ENCODE data around the gene GBP3. TPM values are rescaled to one million over a fixed set of nuclear protein-coding genes. Genes with fewer than 3 reads are reported as not detected.
"Not testable (repeated sequence)": the region's sequence is repeated elsewhere in the genome, so short reads cannot be mapped to it uniquely, and the experiment has no call there.

GBP3 gene
- total and polyA plus RNA-seq, 5 experiments from 2014 or later: 7.7 to 39.4 (median 10.4) TPM

DNA sequence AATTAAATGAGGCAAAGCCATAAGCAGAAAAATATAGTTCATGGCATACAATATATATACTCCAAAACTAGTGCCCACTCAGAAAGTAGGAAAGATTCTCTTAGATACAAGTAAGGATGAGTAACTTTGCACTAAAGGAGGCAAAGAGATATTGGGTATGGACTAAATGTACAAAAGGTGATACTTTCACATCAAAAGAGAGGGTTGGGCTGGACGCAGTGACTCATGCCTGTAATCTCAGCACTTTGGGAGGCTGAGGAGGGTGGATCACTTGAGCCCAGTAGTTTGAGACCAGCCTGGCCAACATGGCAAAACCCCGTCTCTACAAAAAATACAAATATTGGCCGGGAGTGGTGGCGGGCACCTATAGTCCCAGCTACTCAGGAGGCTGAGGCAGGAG, 37.0 kb downstream of the GBP3 start:
- no peaks in the 10 kb centered on the region for H3K9me3 Mint-ChIP-seq
- POLR2A ChIA-PET: no interaction called here
- H3K36me3 Mint-ChIP-seq: peaks cover 0 to 56% (median 13%) of the 10 kb centered on the region in 3 donors
- no peak overlapping the region for H3K4me3 Mint-ChIP-seq
- peak overlapping the region; percentile 14 to 96 (median 70) for H3K27ac Mint-ChIP-seq
- no peak for DNase-seq
- no peaks in the 10 kb centered on the region for H3K27me3 Mint-ChIP-seq
- peak in 1 of 2 donors; percentile 14 for ATAC-seq
- H3K4me1 Mint-ChIP-seq: peaks cover 26 to 79% (median 67%) of the 10 kb centered on the region in 4 donors

DNA sequence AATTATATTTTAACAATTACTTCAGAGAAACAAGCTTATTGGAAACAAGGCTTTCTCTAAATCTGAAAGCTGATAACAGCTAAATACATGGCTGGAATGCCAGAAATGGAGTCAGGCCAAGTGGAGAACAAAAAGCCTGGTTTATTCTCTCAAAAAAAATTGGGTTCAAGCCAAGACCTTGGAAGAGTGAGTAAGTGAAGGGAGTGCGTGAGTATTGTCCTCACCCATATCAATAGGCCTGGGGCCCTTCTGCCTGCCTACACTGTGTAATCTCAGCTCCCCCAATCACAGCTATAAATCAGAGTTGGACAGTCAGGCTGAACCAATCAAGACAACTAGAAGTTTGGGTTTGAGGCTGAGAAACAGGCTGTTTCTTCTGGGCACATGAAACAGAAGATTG, 37.6 kb downstream of the GBP3 start:
- Mint-ChIP-seq H3K4me1 (peaks cover 23 to 76% (median 63%) of the 10 kb centered on the region in 4 donors), H3K4me3 (peak overlapping the region in 4 of 10 donors; percentile 7 to 64 (median 62)), H3K27ac (peak overlapping the region; percentile 14 to 96 (median 54)), H3K27me3 (no peaks in the 10 kb centered on the region), H3K9me3 (no peaks in the 10 kb centered on the region), H3K36me3 (peaks cover 0 to 61% (median 13%) of the 10 kb centered on the region in 3 donors)
- no peak for DNase-seq
- POLR2A ChIA-PET: interaction anchor here (0.8 kb wide), 1 partner anchor 13 kb away, joined by 6 read pairs; no protein-coding TSS in a partner anchor
- ATAC-seq: peak; percentile 26 to 56

DNA sequence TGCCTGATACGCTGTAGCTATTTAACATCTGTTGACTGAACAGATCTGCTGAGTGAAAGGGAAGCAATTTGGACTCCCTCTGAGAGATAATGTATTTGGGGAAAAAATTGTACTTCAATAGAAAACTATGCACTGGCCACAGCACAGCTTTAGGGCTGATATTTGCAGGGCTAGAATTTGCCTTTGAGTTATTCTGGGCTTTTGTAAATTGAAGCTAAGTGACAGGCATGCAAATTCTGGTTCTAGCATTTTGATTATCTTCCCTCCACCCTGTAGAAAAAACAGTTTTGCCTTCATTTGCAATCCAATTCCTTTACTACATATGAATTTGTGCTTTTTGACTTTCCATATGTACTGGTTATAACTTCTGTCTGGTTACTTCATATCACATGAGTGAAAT, 38.1 kb downstream of the GBP3 start:
- Mint-ChIP-seq H3K4me1 (peaks cover 19 to 76% (median 63%) of the 10 kb centered on the region in 4 donors), H3K9me3 (no peaks in the 10 kb centered on the region), H3K36me3 (peaks cover 0 to 63% (median 13%) of the 10 kb centered on the region in 3 donors), H3K4me3 (peak overlapping the region in 5 of 10 donors; percentile 7 to 64 (median 60)), H3K27me3 (no peaks in the 10 kb centered on the region), H3K27ac (peak overlapping the region; percentile 5 to 96 (median 54))
- DNase-seq (no peak), ATAC-seq (no peak)
- POLR2A ChIA-PET: interaction anchor here (0.8 to 1.4 kb wide), 2 partner anchors 13 to 288 kb away, joined by 4 to 6 read pairs; partner anchors contain the start of gene GBP5

- H3K9me3 Mint-ChIP-seq: no peaks in the 10 kb centered on the region
- H3K27me3 Mint-ChIP-seq: no peaks in the 10 kb centered on the region
- ATAC-seq: peak; percentile 79 to 85
- H3K36me3 Mint-ChIP-seq: peaks cover 0 to 65% (median 13%) of the 10 kb centered on the region in 3 donors
- peak overlapping the region in 9 of 10 donors; percentile 16 to 72 (median 56) for H3K4me3 Mint-ChIP-seq
- POLR2A ChIA-PET: interaction anchor here (0.6 to 1.4 kb wide), 6 partner anchors 11 to 668 kb away, joined by 3 to 7 read pairs (median 4); partner anchors contain the start of gene GBP5
- peaks cover 14 to 76% (median 60%) of the 10 kb centered on the region in 4 donors for H3K4me1 Mint-ChIP-seq
- DNase-seq: peak in 9 of 10 donors; percentile 25 to 72 (median 50)
- H3K27ac Mint-ChIP-seq: peak overlapping the region; percentile 18 to 87 (median 64)
Observed at GRCh38 chr1:88983791-88984559, 38.7 kb downstream of the GBP3 start.

- no peak for ATAC-seq
- POLR2A ChIA-PET: no interaction called here
- Mint-ChIP-seq H3K36me3 (peaks cover 0 to 65% (median 17%) of the 10 kb centered on the region in 3 donors), H3K9me3 (no peaks in the 10 kb centered on the region), H3K27me3 (no peaks in the 10 kb centered on the region), H3K27ac (no peak overlapping the region), H3K4me1 (peaks cover 8 to 64% (median 55%) of the 10 kb centered on the region in 4 donors), H3K4me3 (no peak overlapping the region)
- no peak for DNase-seq
Observed at GRCh38 chr1:88982055-88982454, 40.6 kb downstream of the GBP3 start.

DNA sequence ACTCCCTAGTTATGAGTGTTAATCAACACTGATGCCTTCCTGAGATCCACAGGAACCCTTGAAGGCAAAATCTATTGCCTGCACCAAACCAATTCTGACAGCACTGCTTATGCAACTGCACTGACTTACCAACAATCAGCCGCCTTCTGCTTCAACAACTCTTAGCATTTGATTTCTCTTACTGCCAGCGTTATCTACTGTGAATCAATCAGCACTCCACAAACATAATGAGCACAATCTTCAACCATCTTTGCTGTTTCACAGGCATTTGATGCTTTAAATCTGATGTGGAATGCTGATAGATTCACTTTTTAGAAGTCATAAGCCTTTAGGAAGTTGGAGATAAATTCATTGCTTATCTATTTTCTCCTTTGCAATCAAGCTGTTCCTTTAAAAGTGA, 41.2 kb downstream of the GBP3 start:
- peak overlapping the region in 2 of 10 donors; percentile 6 to 52 for H3K27ac Mint-ChIP-seq
- H3K9me3 Mint-ChIP-seq, H3K4me3 Mint-ChIP-seq, POLR2A ChIA-PET, ATAC-seq, H3K27me3 Mint-ChIP-seq, DNase-seq: not testable (repeated sequence)
- H3K4me1 Mint-ChIP-seq: peaks cover 8 to 64% (median 53%) of the 10 kb centered on the region in 4 donors
- H3K36me3 Mint-ChIP-seq: peaks cover 0 to 61% (median 17%) of the 10 kb centered on the region in 3 donors

- peak overlapping the region in 1 of 10 donors; percentile 6 for H3K27ac Mint-ChIP-seq
Observed at GRCh38 chr1:88980870-88981269, 41.8 kb downstream of the GBP3 start.

GRCh38 chr1:88979749-88980116, 42.9 kb downstream of the GBP3 start:
- ATAC-seq (no peak), DNase-seq (no peak)
- Mint-ChIP-seq H3K9me3 (no peaks in the 10 kb centered on the region), H3K27ac (peak overlapping the region in 3 of 10 donors; percentile 9 to 46 (median 27)), H3K4me1 (peaks cover 7 to 52% (median 47%) of the 10 kb centered on the region in 4 donors), H3K36me3 (peaks cover 0 to 59% (median 15%) of the 10 kb centered on the region in 3 donors), H3K27me3 (no peaks in the 10 kb centered on the region), H3K4me3 (no peak overlapping the region)
- POLR2A ChIA-PET: no interaction called here

More at GRCh38 chr1:88980870-88981269, 41.8 kb downstream of the GBP3 start:
- H3K36me3 Mint-ChIP-seq: peaks cover 0 to 61% (median 17%) of the 10 kb centered on the region in 3 donors
- POLR2A ChIA-PET: no interaction called here
- no peak for DNase-seq
- H3K9me3 Mint-ChIP-seq: no peaks in the 10 kb centered on the region
- peaks cover 8 to 63% (median 53%) of the 10 kb centered on the region in 4 donors for H3K4me1 Mint-ChIP-seq
- no peak for ATAC-seq
- no peak overlapping the region for H3K4me3 Mint-ChIP-seq
- no peaks in the 10 kb centered on the region for H3K27me3 Mint-ChIP-seq

DNA sequence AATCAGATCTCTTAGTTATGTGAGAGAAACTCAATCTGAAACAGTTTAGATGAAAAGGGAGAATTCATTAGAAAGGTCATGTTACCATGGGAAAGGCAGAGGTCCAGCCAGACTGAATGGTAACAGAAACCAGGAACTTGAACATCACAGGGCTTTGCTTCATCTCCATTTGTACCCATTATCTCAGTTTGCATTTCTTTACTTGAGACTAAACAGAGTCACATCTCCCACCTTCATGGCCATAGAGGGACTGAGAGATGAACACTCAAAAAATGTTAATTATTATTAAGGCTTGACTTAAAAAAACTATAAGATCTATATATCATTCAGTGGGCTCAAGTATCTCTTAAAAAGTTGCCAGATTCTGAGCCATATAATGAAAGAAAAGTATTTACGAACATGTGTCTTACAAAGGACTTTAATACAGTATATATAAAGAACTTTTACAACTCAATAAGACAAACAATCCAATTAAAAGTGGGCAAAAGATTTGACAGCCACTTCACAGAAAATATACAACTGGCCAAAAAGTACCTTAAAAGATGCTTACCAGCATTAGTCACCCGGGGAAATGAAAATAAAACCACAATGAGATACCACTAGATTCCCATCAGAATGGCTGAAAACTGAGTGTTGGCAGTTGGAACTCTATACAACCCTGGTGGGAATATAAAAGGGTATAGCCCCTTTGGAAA, 43.5 kb downstream of the GBP3 start:
- ATAC-seq (no peak), DNase-seq (no peak)
- no peaks in the 10 kb centered on the region for H3K27me3 Mint-ChIP-seq
- POLR2A ChIA-PET: no interaction called here
- peak overlapping the region in 1 of 10 donors; percentile 28 for H3K4me3 Mint-ChIP-seq
- H3K9me3 Mint-ChIP-seq: no peaks in the 10 kb centered on the region
- peaks cover 0 to 60% (median 17%) of the 10 kb centered on the region in 3 donors for H3K36me3 Mint-ChIP-seq
- H3K27ac Mint-ChIP-seq: peak overlapping the region in 2 of 10 donors; percentile 27 to 46
- peaks cover 7 to 48% (median 45%) of the 10 kb centered on the region in 4 donors for H3K4me1 Mint-ChIP-seq

DNA sequence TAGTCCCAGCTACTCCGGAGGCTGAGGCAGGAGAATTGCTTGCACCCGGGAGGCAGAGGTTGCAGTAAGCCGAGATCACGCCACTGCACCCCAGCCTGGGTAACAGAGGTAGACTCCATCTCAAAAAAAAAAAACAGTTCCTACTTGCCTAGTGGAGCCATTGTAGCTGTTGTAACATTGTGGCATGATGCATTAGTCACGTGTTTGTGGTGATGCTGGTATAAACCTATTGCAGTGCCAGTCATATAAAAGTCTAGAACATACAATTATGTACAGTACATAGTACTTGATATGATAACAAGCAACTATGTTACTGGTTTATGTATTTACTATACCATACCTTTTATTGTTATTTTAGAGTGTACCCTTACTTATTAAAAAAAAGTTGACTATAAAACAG, 46.4 kb downstream of the GBP3 start:
- H3K9me3 Mint-ChIP-seq: no peaks in the 10 kb centered on the region
- no peak for ATAC-seq
- H3K27me3 Mint-ChIP-seq: no peaks in the 10 kb centered on the region
- no peak overlapping the region for H3K4me3 Mint-ChIP-seq
- peaks cover 0 to 34% (median 10%) of the 10 kb centered on the region in 3 donors for H3K36me3 Mint-ChIP-seq
- POLR2A ChIA-PET: no interaction called here
- peaks cover 11 to 47% (median 44%) of the 10 kb centered on the region in 4 donors for H3K4me1 Mint-ChIP-seq
- DNase-seq: no peak
- no peak overlapping the region for H3K27ac Mint-ChIP-seq

DNA sequence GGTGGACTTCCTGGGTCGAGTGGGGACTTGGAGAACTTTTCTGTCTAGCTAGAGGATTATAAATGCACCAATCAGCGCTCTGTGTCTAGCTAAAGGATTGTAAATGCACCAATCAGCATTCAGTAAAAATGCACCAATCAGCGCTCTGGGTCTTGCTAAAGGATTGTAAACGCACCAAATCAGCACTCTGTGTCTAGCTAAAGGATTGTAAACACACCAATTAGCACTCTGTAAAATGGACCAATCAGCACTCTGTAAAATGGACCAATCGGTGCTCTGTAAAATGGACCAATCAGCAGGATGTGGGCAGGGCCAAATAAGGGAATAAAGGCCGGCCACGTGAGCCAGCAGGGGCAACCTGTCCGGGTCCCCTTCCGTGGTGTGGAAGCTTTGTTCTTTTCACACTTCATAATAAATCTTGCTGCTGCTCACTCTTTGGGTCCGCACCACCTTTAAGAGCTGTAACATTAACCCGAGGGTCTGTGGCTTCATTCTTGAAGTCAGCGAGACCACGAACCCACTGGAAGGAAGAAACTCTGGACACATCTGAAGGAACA, 48.0 kb downstream of the GBP3 start:
- H3K9me3 Mint-ChIP-seq, H3K27me3 Mint-ChIP-seq, DNase-seq, POLR2A ChIA-PET, ATAC-seq: not testable (repeated sequence)
- Mint-ChIP-seq H3K4me3 (peak overlapping the region in 1 of 10 donors; percentile 56), H3K36me3 (peaks cover 0 to 24% (median 5%) of the 10 kb centered on the region in 3 donors), H3K4me1 (peaks cover 11 to 40% (median 38%) of the 10 kb centered on the region in 4 donors), H3K27ac (peak overlapping the region in 2 of 10 donors; percentile 46 to 59)

GRCh38 chr1:88973520-88974137, 49.0 kb downstream of the GBP3 start:
- Mint-ChIP-seq H3K36me3 (peaks cover 0 to 27% (median 2%) of the 10 kb centered on the region in 3 donors), H3K4me3 (no peak overlapping the region), H3K4me1 (peaks cover 11 to 36% (median 29%) of the 10 kb centered on the region in 4 donors), H3K9me3 (no peaks in the 10 kb centered on the region), H3K27me3 (no peaks in the 10 kb centered on the region), H3K27ac (no peak overlapping the region)
- peak in 3 of 10 donors; percentile 29 to 33 (median 31) for DNase-seq
- POLR2A ChIA-PET: interaction anchor here (1.0 kb wide), 1 partner anchor 24 kb away, joined by 6 read pairs; no protein-coding TSS in a partner anchor
- no peak for ATAC-seq
